BJ (cell line): ENCODE data around the gene TPPP2. TPM values are rescaled to one million over a fixed set of nuclear protein-coding genes. Genes with fewer than 3 reads are reported as not detected.

Experiments
- CTCF ChIA-PET: fragments of 350-600 bp; formaldehyde crosslinking; extraction: SDS; loops from one replicate; lab custom pipeline; 2021; ENCODE audit warnings: antibody characterized with exemption, inconsistent platforms; lab: Yijun Ruan, JAX
- POLR2A ChIA-PET: fragments of 300-600 bp; sonication (Branson Sonifier 250); formaldehyde crosslinking; extraction: SDS; loops from one replicate; lab custom pipeline; 2021; ENCODE audit warnings: antibody characterized with exemption; lab: Charles Lee
- DNase-seq: peaks from one replicate; pipeline ENCODE4 v3.0.0-alpha.2; 2011; ENCODE audit warnings: low read depth
- H3K27me3 ChIP-seq: 2 replicates; pipeline ENCODE4 v1.6.0; 2011; ENCODE audit warnings: low read length; ENCODE audit not compliant: control insufficient read depth, insufficient read depth
- H3K36me3 ChIP-seq: 2 replicates; pipeline ENCODE4 v1.5.1; 2011; ENCODE audit warnings: low read length; ENCODE audit not compliant: control insufficient read depth, insufficient read depth
- H3K4me3 ChIP-seq: 2 replicates; pipeline ENCODE4 v1.5.1; 2011; ENCODE audit warnings: low read depth, mild to moderate bottlenecking, control low read depth, low read length
- polyA plus RNA-seq: library from polyadenylated mRNA; depleted of rRNA; stranded (reverse); fragments of >200 nt; gene quantifications from 2 replicates; pipeline ENCODE4 v1.2.3, GENCODE V29; 2011
- TF ChIP-seq, protein P1 (sequence below): IDR thresholded peaks from 2 replicates; pipeline ENCODE4 v1.5.1; 2011; ENCODE audit warnings: low read depth, mild to moderate bottlenecking, control low read depth, inconsistent platforms, low read length, moderate library complexity; ENCODE audit not compliant: insufficient read depth

The TPPP2 gene
- polyA plus RNA-seq, 1 experiment = not detected

DNA sequence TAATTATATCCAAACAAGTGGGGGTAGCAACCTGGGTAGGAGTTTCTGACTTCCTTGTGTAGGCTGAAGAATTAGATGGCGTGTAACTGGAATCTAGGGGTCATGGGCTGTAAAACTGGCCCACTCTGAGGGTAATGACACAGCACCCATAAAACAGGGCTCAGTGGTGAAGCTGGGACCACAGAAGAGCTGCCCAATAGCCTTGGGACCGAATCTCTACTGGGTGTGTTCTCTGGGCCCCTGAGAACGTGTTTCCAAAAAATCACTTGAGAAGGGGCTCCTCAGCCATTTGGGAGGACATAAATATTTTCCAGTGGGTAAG, 31.3 kb downstream of the TPPP2 start:
- Histone ChIP-seq H3K4me3 (no peak overlapping the region), H3K36me3 (no peaks in the 10 kb centered on the region), H3K27me3 (no peaks in the 10 kb centered on the region)
- POLR2A ChIA-PET = no interaction called here
- DNase-seq = no peak
- TF ChIP-seq, protein P1, sequence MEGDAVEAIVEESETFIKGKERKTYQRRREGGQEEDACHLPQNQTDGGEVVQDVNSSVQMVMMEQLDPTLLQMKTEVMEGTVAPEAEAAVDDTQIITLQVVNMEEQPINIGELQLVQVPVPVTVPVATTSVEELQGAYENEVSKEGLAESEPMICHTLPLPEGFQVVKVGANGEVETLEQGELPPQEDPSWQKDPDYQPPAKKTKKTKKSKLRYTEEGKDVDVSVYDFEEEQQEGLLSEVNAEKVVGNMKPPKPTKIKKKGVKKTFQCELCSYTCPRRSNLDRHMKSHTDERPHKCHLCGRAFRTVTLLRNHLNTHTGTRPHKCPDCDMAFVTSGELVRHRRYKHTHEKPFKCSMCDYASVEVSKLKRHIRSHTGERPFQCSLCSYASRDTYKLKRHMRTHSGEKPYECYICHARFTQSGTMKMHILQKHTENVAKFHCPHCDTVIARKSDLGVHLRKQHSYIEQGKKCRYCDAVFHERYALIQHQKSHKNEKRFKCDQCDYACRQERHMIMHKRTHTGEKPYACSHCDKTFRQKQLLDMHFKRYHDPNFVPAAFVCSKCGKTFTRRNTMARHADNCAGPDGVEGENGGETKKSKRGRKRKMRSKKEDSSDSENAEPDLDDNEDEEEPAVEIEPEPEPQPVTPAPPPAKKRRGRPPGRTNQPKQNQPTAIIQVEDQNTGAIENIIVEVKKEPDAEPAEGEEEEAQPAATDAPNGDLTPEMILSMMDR = no peak
- CTCF ChIA-PET = interaction anchor here (0.8 to 9.5 kb wide), 7 partner anchors 13 to 64 kb away, joined by 3 to 193 read pairs (median 4); partner anchors contain the start of gene ZNF219

GRCh38 chr14:21063479-21063878, 33.5 kb downstream of the TPPP2 start:
- ChIA-PET POLR2A (interaction anchor here (0.8 kb wide), 1 partner anchor 16 kb away, joined by 3 read pairs; no protein-coding TSS in a partner anchor), CTCF (interaction anchor here (0.7 to 9.5 kb wide), 6 partner anchors 15 to 49 kb away, joined by 3 to 193 read pairs (median 4); partner anchors contain the start of gene ZNF219)
- H3K36me3 ChIP-seq = no peaks in the 10 kb centered on the region
- TF ChIP-seq, protein P1 = no peak
- no peaks in the 10 kb centered on the region for H3K27me3 ChIP-seq
- no peak for DNase-seq
- no peak overlapping the region for H3K4me3 ChIP-seq

DNA sequence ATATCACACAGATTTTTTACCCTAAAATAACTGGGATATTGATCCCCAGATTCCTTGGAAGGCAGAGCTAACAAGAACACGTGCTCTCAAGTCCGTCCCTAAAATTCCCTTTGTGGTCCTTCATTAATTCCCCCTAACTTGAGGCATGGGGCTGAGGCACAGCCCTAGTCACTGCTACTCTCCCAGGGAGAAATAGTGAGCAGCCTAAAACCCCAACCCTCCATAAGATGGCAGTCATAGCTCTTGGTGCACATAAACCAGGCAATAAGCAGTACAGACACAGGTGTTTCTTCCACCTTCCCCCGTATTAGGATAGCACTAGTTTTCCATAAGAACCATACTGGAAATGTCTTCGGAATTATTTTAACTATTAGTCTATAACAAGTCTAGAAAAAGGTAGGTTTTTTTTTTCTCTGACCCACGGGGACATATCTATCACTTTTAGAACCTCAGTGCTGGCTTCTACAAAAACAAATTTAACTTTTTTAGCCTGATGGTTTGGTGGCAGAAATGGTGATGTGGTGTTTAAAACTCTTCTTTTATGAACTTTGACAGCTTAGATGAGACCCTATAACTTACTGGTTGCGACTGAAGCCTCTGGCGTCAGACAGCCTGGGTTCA, 37.0 kb downstream of the TPPP2 start:
- no peak for DNase-seq
- ChIA-PET CTCF (interaction anchor here (1.1 to 9.5 kb wide), 10 partner anchors 10 to 84 kb away, joined by 3 to 193 read pairs (median 10); partner anchors contain the start of genes RNASE8, TMEM253 and ZNF219), POLR2A (no interaction called here)
- H3K36me3 ChIP-seq = no peaks in the 10 kb centered on the region
- no peak overlapping the region for H3K4me3 ChIP-seq
- no peaks in the 10 kb centered on the region for H3K27me3 ChIP-seq
- TF ChIP-seq, protein P1 = peak; percentile 20; the same call in 1 of the 2 replicates

- TF ChIP-seq, protein P1 = peak; percentile 75
- H3K27me3 ChIP-seq = no peaks in the 10 kb centered on the region
- no peak for DNase-seq
- peak overlapping the region; percentile 79 for H3K4me3 ChIP-seq
- peaks cover 5% of the 10 kb centered on the region; the same call in 1 of the 2 replicates for H3K36me3 ChIP-seq
- POLR2A ChIA-PET = interaction anchor here (0.6 kb wide), 1 partner anchor 24 kb away, joined by 3 read pairs; no protein-coding TSS in a partner anchor
- CTCF ChIA-PET = interaction anchor here (0.5 to 9.5 kb wide), 26 partner anchors 8 to 193 kb away, joined by 3 to 193 read pairs (median 4); partner anchors contain the start of genes RNASE8, TMEM253 and ZNF219
Observed at GRCh38 chr14:21068521-21069387, 38.7 kb downstream of the TPPP2 start.
